Endometrial microvascular endothelial cells (primary cell): ENCODE data around the gene CPHXL2. TPM values are rescaled to one million over a fixed set of nuclear protein-coding genes. Genes with fewer than 3 reads are reported as not detected.

Experiments
- in situ Hi-C: cut with HindIII; loops from 2 replicates; pipeline ENCODE4 v1.10.0; 2017; ENCODE audit warnings: low sequenced_read_pairs, low pct_unique_long_range_greater_than_20kb; ENCODE audit errors: inconsistent ontology term
- total RNA-seq: library from RNA; depleted of rRNA; stranded (reverse); fragments of >200 nt; gene quantifications from one replicate; pipeline ENCODE4 v1.2.3, GENCODE V29; 2015; ENCODE audit errors: inconsistent ontology term

Gene CPHXL2
- total RNA-seq, 1 donor from 2014 or later, result not detected

DNA sequence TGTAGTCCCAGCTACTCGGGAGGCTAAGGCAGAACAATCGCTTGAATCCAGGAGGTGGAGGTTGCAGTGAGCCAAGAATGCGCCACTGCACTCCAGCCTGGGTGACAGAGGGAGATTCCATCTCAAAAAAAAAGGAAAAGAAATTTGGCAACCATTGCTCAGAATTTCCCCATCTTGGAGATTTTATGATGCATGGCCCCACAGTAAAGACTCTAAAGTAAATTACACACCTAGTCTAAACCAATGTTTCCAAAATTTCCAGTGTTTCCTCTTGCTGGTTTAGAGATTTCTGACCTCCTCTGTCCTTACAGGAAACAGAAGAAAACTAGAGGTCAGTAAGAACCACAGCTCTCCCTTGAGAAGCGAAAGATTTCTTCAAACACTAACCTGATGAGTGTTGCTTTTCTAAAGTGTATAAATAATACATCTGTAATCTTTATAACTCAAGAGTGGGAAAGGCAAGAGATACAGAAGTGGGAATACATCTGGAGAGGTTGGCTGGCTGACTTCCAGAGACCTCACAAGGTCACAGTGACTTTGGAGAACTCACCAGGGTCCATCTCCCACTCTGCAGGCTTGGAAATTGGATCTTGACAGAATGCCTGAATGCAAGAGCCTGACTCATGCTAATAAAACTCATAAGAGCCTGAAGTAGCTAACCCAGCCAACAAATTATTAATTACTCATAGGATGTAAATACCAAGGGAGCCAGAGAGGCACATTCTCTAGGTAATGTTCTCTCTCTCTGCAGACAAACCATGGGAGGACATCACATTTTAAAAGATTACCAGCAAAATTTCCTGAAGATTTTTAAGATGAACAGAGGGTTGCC is 62.5 kb downstream of the CPHXL2 start:
- in situ Hi-C loops, result no loop called here

Other genes starting within 250 kb of the CPHXL2 start
- gene CFDP1, start 243.5 kb downstream of the CPHXL2 start, total RNA-seq, result 60.5 TPM
- gene TMEM170A, start 212.3 kb downstream of the CPHXL2 start, total RNA-seq, result 24.3 TPM
- gene CHST6, start 181.6 kb downstream of the CPHXL2 start, total RNA-seq, result 0.19 TPM
- gene CHST5, start 140.9 kb downstream of the CPHXL2 start, total RNA-seq, result not detected
- 5.8 TPM for gene TMEM231, start 120.8 kb downstream of the CPHXL2 start, total RNA-seq
- 56.8 TPM for gene GABARAPL2, start 110.6 kb downstream of the CPHXL2 start, total RNA-seq
- gene ADAT1, start 53.7 kb downstream of the CPHXL2 start, total RNA-seq, result 58.7 TPM
- gene KARS1, start 29.3 kb downstream of the CPHXL2 start, total RNA-seq, result 218 TPM
- 45.5 TPM for gene TERF2IP, start 29.2 kb downstream of the CPHXL2 start, total RNA-seq
- not detected for gene DUXB, start 24.5 kb upstream of the CPHXL2 start, total RNA-seq
- not detected for gene CPHXL, start 49.5 kb upstream of the CPHXL2 start, total RNA-seq